HepG2 (cell line): ENCODE data around the gene SULT2B1. TPM values are rescaled to one million over a fixed set of nuclear protein-coding genes. Genes with fewer than 3 reads are reported as not detected.

Experiments
- ATAC-seq: fragments of 200-7000 bp; cut with Tn5 transposase; 3 replicates; pipeline ENCODE4 v1.9.1; 2020; ENCODE audit warnings: mild to moderate bottlenecking, moderate library complexity
- BruUV-seq: library from RNA; stranded (reverse); fragments of 400-500 nt; replicated peaks from 2 replicates; lab custom pipeline; 2021; lab: Mats Ljungman, UMichigan
- CTCF ChIA-PET: fragments of 300-600 bp; formaldehyde crosslinking; extraction: SDS; loops from one replicate; lab custom pipeline; 2021; ENCODE audit warnings: low total read pairs, inconsistent platforms, low intra/inter-chr PET ratio; lab: Yijun Ruan, JAX
- POLR2A ChIA-PET: fragments of 350-600 bp; sonication (Branson Sonifier 250); formaldehyde crosslinking; loops from one replicate; lab custom pipeline; 2020; ENCODE audit warnings: antibody characterized with exemption, inconsistent platforms; lab: Yijun Ruan, JAX
- DNase-seq: peaks from one replicate; pipeline ENCODE4 v3.0.0-alpha.2; 2015; ENCODE audit warnings: low spot score
- FAIRE-seq: peaks from 3 replicates; lab custom pipeline; 2011; peaks lifted over from hg19 to GRCh38; lab: Jason Lieb, UNC
- H2AFZ ChIP-seq: one replicate; pipeline ENCODE4 v1.6.1; 2011; ENCODE audit warnings: low read length, inconsistent platforms
- H3K27ac ChIP-seq: fragments of 300-600 bp; 3 replicates; pipeline ENCODE4 v1.8.0; 2011; ENCODE audit warnings: mixed run types, mild to moderate bottlenecking, mixed read lengths, low read length, inconsistent platforms; ENCODE audit not compliant: insufficient read depth; ENCODE audit errors: extremely low read length
- H3K27me3 ChIP-seq, 2 experiments: fragments of 200-600 bp in 1 of 2; 2 replicates in 1 of 2; 3 replicates in 1 of 2; pipeline versions ENCODE4 v1.6.0 to v1.8.0; 2011; ENCODE audit warnings: low read length in 2 of 2, mild to moderate bottlenecking in 2 of 2, moderate library complexity in 2 of 2, inconsistent platforms in 1 of 2; ENCODE audit not compliant: insufficient read depth in 2 of 2, control insufficient read depth in 1 of 2
- H3K36me3 ChIP-seq, 2 experiments: fragments of 200-600 bp in 1 of 2; replicated peaks in 1 of 2; 2 replicates in 1 of 2; 3 replicates in 1 of 2; pipeline versions ENCODE4 v1.5.1 to v1.8.0; 2011; ENCODE audit warnings: low read length in 2 of 2, inconsistent platforms in 1 of 2; ENCODE audit not compliant: insufficient read depth in 2 of 2, control insufficient read depth in 1 of 2
- H3K4me1 ChIP-seq: 2 replicates; pipeline ENCODE4 v1.5.1; 2012; ENCODE audit warnings: low read length, inconsistent platforms; ENCODE audit not compliant: insufficient read depth
- H3K4me2 ChIP-seq: 2 replicates; pipeline ENCODE4 v1.6.0; 2011; ENCODE audit warnings: low read depth, low read length, inconsistent platforms
- H3K4me3 ChIP-seq, 3 experiments: fragments of 200-600 bp in 1 of 3; sonication (generic), shearing (Covaris generic) in 1 of 3; replicated peaks in 1 of 3; 2 replicates each; pipeline ENCODE4 v1.5.1; 2011 to 2016; ENCODE audit warnings: low read length in 3 of 3, inconsistent platforms in 2 of 3, low read depth in 2 of 3, mild to moderate bottlenecking in 2 of 3, control low read depth in 1 of 3, mixed read lengths in 1 of 3; ENCODE audit not compliant: insufficient read depth in 1 of 3
- H3K79me2 ChIP-seq: one replicate; pipeline ENCODE4 v1.6.1; 2011; ENCODE audit warnings: low read length, inconsistent platforms; ENCODE audit not compliant: insufficient read depth
- H3K9ac ChIP-seq: 2 replicates; pipeline ENCODE4 v1.6.0; 2011; ENCODE audit warnings: mild to moderate bottlenecking, low read depth, low read length, inconsistent platforms; ENCODE audit not compliant: insufficient read depth
- H3K9me3 ChIP-seq: 2 replicates; pipeline ENCODE4 v1.5.1; 2012; ENCODE audit warnings: mild to moderate bottlenecking, low read length
- H4K20me1 ChIP-seq: 2 replicates; pipeline ENCODE4 v1.6.0; 2011; ENCODE audit warnings: inconsistent platforms, mild to moderate bottlenecking, low read length, moderate library complexity; ENCODE audit not compliant: insufficient read depth
- GABPA ChIP-seq, 2 experiments: IDR thresholded peaks; 2 replicates each; pipeline ENCODE4 v1.6.1; 2011 to 2016; ENCODE audit warnings: low read depth in 2 of 2, low read length in 1 of 2, missing biosample characterization in 1 of 2, missing genetic modification characterization in 1 of 2
- NFKBIZ ChIP-seq: IDR thresholded peaks from 2 replicates; pipeline ENCODE4 v1.6.1; 2018; ENCODE audit warnings: missing genetic modification reagents, missing compliant biosample characterization
- SP5 ChIP-seq: IDR thresholded peaks from 2 replicates; pipeline ENCODE4 v1.6.1; 2016; ENCODE audit warnings: low read depth, borderline replicate concordance
- SPEN ChIP-seq: sonication (generic); formaldehyde crosslinking; IDR thresholded peaks from 2 replicates; pipeline ENCODE4 v1.5.1; 2020; ENCODE audit warnings: low read depth, mild to moderate bottlenecking, missing genetic modification reagents
- SSRP1 ChIP-seq: IDR thresholded peaks from 2 replicates; pipeline ENCODE4 v1.6.1; 2016; ENCODE audit warnings: control low read depth
- TBP ChIP-seq: sonication (generic); formaldehyde crosslinking; IDR thresholded peaks from 2 replicates; pipeline ENCODE4 v1.5.0; 2020; ENCODE audit warnings: missing genetic modification reagents
- TCF12 ChIP-seq, 2 experiments: fragments of 450-650 bp in 1 of 2; sonication (generic) in 1 of 2; formaldehyde crosslinking in 1 of 2; IDR thresholded peaks; 2 replicates each; pipeline versions ENCODE4 v1.6.1 to v1.8.0; 2017 to 2022; ENCODE audit warnings: antibody characterized with exemption in 1 of 2, mild to moderate bottlenecking in 1 of 2, missing genetic modification reagents in 1 of 2, moderate library complexity in 1 of 2
- TEAD2 ChIP-seq: sonication (generic); formaldehyde crosslinking; IDR thresholded peaks from 2 replicates; pipeline ENCODE4 v1.9.0; 2021; ENCODE audit warnings: missing genetic modification reagents
- THAP8 ChIP-seq: sonication (generic); formaldehyde crosslinking; IDR thresholded peaks from 2 replicates; pipeline ENCODE4 v1.5.1; 2020; ENCODE audit warnings: missing genetic modification reagents, mild to moderate bottlenecking, borderline replicate concordance
- ZFP82 ChIP-seq: sonication (generic); formaldehyde crosslinking; IDR thresholded peaks from 2 replicates; pipeline ENCODE4 v1.5.1; 2020; ENCODE audit warnings: mild to moderate bottlenecking, missing genetic modification reagents, borderline replicate concordance
- ZFP90 ChIP-seq: sonication (generic); formaldehyde crosslinking; IDR thresholded peaks from 2 replicates; pipeline ENCODE4 v1.8.0; 2022; ENCODE audit warnings: missing genetic modification reagents, mild to moderate bottlenecking, inconsistent platforms, borderline replicate concordance
- ZNF121 ChIP-seq: sonication (generic); formaldehyde crosslinking; IDR thresholded peaks from 2 replicates; pipeline ENCODE4 v1.5.0; 2020; ENCODE audit warnings: mild to moderate bottlenecking, missing genetic modification reagents
- ZNF205 ChIP-seq: IDR thresholded peaks from 2 replicates; pipeline ENCODE4 v1.6.1; 2018; ENCODE audit warnings: missing biosample characterization, missing genetic modification reagents
- ZNF619 ChIP-seq: sonication (generic); formaldehyde crosslinking; IDR thresholded peaks from 2 replicates; pipeline ENCODE4 v1.4.0; 2020; ENCODE audit warnings: mild to moderate bottlenecking, missing genetic modification reagents
- WGBS: methylation state at CpG from one replicate; pipeline ENCODE4 v1.1.6; 2017; ENCODE audit warnings: low lambda C conversion rate; 5-methylcytosine and 5-hydroxymethylcytosine counted together
- in situ Hi-C: cut with HindIII; loops from 2 replicates; pipeline ENCODE4 v1.10.0; 2017; ENCODE audit warnings: low pct_unique_long_range_greater_than_20kb; ENCODE audit not compliant: extremely low pct_ligation_motif_present
- intact Hi-C: fragments of 100-400 bp; cut with micrococcal nuclease; formaldehyde crosslinking; loops from one replicate; pipeline ENCODE4 v1.10.0; 2022; ENCODE audit not compliant: unreplicated experiment
- polyA plus RNA-seq, 8 experiments: library from polyadenylated mRNA; depleted of rRNA in 3 of 8; stranded (reverse) in 7 of 8; unstranded in 1 of 8; fragments of >200 nt; fragmentation: Illumina TruSeq in 4 of 8; extraction: Trizol in 4 of 8; gene quantifications; 2 replicates each; pipeline versions ENCODE4 v1.2.1 to v1.2.3, GENCODE V29; 2011 to 2016; ENCODE audit warnings: low read depth in 4 of 8, missing spikeins in 1 of 8, mixed read lengths in 1 of 8; ENCODE audit not compliant: insufficient read depth in 1 of 8
- total RNA-seq, 5 experiments: library from RNA; depleted of rRNA; stranded (reverse); fragments of >200 nt; fragmentation: Illumina TruSeq; extraction: Trizol; gene quantifications; 2 replicates each; pipeline ENCODE4 v1.2.3, GENCODE V29; 2016; ENCODE audit warnings: low read depth in 1 of 5
- TF ChIP-seq, protein P1 (sequence below): sonication (generic); formaldehyde crosslinking; IDR thresholded peaks from 2 replicates; pipeline ENCODE4 v1.5.0; 2020; ENCODE audit warnings: missing genetic modification reagents

Gene SULT2B1
- total and polyA plus RNA-seq, 2 of the 13 experiments (the other 11 are each of a cell fraction or from before 2014, with no cell fraction given), result 0.13 TPM; not detected in 1

DNA sequence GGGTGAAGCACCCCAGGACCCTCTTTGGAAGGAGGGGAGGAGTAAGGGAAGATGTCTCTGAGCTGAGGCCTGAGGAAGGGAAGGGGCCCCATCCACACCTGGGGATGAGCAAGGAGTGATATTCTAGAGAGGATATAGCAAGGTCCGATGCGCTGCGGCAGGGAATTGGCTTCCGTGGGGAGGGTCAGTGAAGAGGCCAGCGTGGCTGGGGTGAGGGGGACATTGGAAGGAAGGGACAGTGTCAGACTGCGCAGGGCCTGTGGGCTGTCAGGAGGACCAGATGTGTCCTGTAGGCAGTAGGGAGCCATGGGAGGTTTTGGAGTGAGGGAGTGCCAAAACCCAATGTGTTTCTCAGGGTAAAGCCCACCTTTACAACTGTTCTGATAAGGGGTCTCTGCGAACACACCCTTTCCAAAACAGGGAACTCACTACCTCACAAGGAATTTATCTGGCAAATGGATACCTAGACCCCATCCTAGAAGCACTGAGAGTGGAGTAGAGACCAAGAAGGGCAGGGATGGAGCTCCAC is 44.0 kb upstream of the SULT2B1 start (continued):
- TF ChIP-seq, protein P1, sequence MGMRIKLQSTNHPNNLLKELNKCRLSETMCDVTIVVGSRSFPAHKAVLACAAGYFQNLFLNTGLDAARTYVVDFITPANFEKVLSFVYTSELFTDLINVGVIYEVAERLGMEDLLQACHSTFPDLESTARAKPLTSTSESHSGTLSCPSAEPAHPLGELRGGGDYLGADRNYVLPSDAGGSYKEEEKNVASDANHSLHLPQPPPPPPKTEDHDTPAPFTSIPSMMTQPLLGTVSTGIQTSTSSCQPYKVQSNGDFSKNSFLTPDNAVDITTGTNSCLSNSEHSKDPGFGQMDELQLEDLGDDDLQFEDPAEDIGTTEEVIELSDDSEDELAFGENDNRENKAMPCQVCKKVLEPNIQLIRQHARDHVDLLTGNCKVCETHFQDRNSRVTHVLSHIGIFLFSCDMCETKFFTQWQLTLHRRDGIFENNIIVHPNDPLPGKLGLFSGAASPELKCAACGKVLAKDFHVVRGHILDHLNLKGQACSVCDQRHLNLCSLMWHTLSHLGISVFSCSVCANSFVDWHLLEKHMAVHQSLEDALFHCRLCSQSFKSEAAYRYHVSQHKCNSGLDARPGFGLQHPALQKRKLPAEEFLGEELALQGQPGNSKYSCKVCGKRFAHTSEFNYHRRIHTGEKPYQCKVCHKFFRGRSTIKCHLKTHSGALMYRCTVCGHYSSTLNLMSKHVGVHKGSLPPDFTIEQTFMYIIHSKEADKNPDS (CRISPR knock-in tag), result no peak
- TF ChIP-seq GABPA (IDR thresholded peaks at IDR 0.05; ENCODE audit: low read depth, low read length) (no peak), GABPA (CRISPR knock-in tag; IDR thresholded peaks at IDR 0.05; ENCODE audit: low read depth) (no peak)

DNA sequence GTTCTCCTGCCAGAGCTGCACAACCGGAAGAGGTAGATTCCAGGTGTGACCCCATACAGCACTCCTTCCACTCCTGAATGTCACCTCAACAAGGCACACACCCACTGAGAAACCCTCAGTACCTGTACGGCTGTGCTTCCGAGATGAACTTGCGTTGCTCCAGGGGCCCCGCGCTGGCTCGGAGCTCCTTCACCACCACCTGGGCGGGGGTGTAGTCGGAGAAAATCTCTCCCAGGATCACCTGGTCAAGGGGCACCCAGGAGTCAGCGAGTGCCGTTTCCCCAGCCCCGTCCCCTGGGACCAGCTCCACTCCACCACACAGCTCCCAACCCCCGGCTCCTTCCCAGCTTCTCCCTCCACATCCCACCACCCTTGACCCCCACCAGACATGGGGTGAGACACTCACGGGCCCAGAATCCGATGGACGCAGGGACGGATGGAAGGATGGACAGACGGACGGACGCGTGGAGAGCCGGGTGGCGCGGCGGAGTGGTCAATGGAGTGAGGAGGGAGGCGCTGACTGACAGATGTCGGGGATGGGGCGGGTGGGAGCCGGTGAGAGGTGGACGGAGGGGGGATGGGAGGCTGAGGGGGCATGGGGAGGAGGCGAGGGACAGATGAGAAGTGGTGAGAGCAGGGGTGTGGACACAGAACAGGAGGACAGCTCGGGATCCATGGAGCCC is 43.1 kb upstream of the SULT2B1 start:
- DNase-seq (no peak), ATAC-seq (no peak), FAIRE-seq (no peak)
- in situ Hi-C loops (no loop called here), intact Hi-C loops (no loop called here)
- POLR2A ChIA-PET, result interaction anchor here (0.6 kb wide), 1 partner anchor 54 kb away, joined by 3 read pairs; no protein-coding TSS in a partner anchor
- Histone ChIP-seq H3K27ac (no peak overlapping the region), H3K9ac (no peak overlapping the region), H3K4me2 (no peak overlapping the region), H3K27me3 (peaks cover 7 to 39% of the 10 kb centered on the region in 2 experiments; a peak in 4 of 5 replicates), H3K4me1 (peaks cover 21% of the 10 kb centered on the region), H3K9me3 (no peaks in the 10 kb centered on the region), H3K4me3 (no peak overlapping the region), H2AFZ (no peak overlapping the region), H3K79me2 (no peaks in the 10 kb centered on the region), H4K20me1 (no peaks in the 10 kb centered on the region), H3K36me3 (no peaks in the 10 kb centered on the region)
- CTCF ChIA-PET, result interaction anchor here (3.3 kb wide), 1 partner anchor 75 kb away, joined by 61 read pairs; no protein-coding TSS in a partner anchor
- BruUV-seq, result no TSS peak
- WGBS, result 36% methylated on average over 27 of the region's 32 CpGs
- TF ChIP-seq SSRP1 (CRISPR knock-in tag) (no peak), NFKBIZ (CRISPR knock-in tag) (no peak), THAP8 (CRISPR knock-in tag) (no peak), ZNF619 (no peak), TEAD2 (CRISPR knock-in tag) (no peak), TBP (CRISPR knock-in tag) (no peak), ZNF205 (CRISPR knock-in tag) (no peak), ZFP90 (CRISPR knock-in tag) (no peak), SP5 (CRISPR knock-in tag) (no peak), ZFP82 (CRISPR knock-in tag) (no peak), SPEN (CRISPR knock-in tag) (no peak), TCF12 (IDR thresholded peaks at IDR 0.05) (no peak), TCF12 (CRISPR knock-in tag; IDR thresholded peaks at IDR 0.05) (no peak), ZNF121 (CRISPR knock-in tag) (no peak)
- TF ChIP-seq, all 625 proteins: peak for 0
